GM23338 (cell line): ENCODE results near the gene CHRDL1. TPM values are rescaled to one million over a fixed set of nuclear protein-coding genes. Genes with fewer than 3 reads are reported as not detected.

Source experiments
- ATAC-seq: fragments of 200-7000 bp; cut with Tn5 transposase; 3 replicates; pipeline ENCODE4 v1.9.1; 2020
- DNase-seq: peaks from one replicate; pipeline ENCODE4 v3.0.0-alpha.2; 2015; ENCODE audit warnings: low spot score
- H2AFZ ChIP-seq: fragments of 200-600 bp; sonication (generic); 2 replicates; pipeline ENCODE4 v1.8.0; 2016; ENCODE audit warnings: antibody characterized with exemption, mild to moderate bottlenecking, moderate library complexity
- H3F3A ChIP-seq: fragments of 200-600 bp; sonication (generic); replicated peaks from 2 replicates; pipeline ENCODE4 v1.8.0; 2017; ENCODE audit warnings: antibody characterized with exemption, mixed run types, low read depth
- H3K27ac ChIP-seq: fragments of 200-600 bp; sonication (generic); 2 replicates; pipeline ENCODE4 v1.6.1; 2016; ENCODE audit warnings: low read depth
- H3K27me3 ChIP-seq: fragments of 200-600 bp; sonication (generic); 2 replicates; pipeline ENCODE4 v1.8.0; 2016; ENCODE audit warnings: mild to moderate bottlenecking, mixed run types, moderate library complexity; ENCODE audit not compliant: insufficient read depth
- H3K36me3 ChIP-seq: fragments of 200-600 bp; sonication (generic); 2 replicates; pipeline ENCODE4 v1.8.0; 2016; ENCODE audit warnings: mild to moderate bottlenecking; ENCODE audit not compliant: insufficient read depth
- H3K4me1 ChIP-seq: fragments of 200-600 bp; sonication (generic); 2 replicates; pipeline ENCODE4 v1.8.0; 2016; ENCODE audit warnings: mild to moderate bottlenecking, moderate library complexity; ENCODE audit not compliant: insufficient read depth
- H3K4me2 ChIP-seq: fragments of 200-600 bp; sonication (generic); 2 replicates; pipeline ENCODE4 v1.7.1; 2017; ENCODE audit warnings: mixed run types
- H3K4me3 ChIP-seq: fragments of 200-600 bp; sonication (generic); 2 replicates; pipeline ENCODE4 v1.6.1; 2016; ENCODE audit warnings: mixed run types
- H3K79me2 ChIP-seq: fragments of 200-600 bp; sonication (generic); replicated peaks from 2 replicates; pipeline ENCODE4 v1.8.0; 2017; ENCODE audit warnings: mild to moderate bottlenecking; ENCODE audit not compliant: insufficient read depth
- H3K9me2 ChIP-seq: fragments of 200-600 bp; sonication (generic); 2 replicates; pipeline ENCODE4 v1.8.0; 2017; ENCODE audit not compliant: insufficient read depth
- H4K20me1 ChIP-seq: fragments of 200-600 bp; sonication (generic); replicated peaks from 2 replicates; pipeline ENCODE4 v1.8.0; 2017; ENCODE audit warnings: mild to moderate bottlenecking; ENCODE audit not compliant: insufficient read depth
- H3K27ac Mint-ChIP-seq: 2 replicates; pipeline ENCODE4 v1.8.0; 2020; ENCODE audit warnings: inconsistent platforms, mild to moderate bottlenecking, moderate library complexity, mixed read lengths
- H3K27me3 Mint-ChIP-seq: 3 replicates; pipeline ENCODE4 v1.8.0; 2022; ENCODE audit warnings: low read depth, mild to moderate bottlenecking, moderate library complexity, mixed read lengths, inconsistent platforms; ENCODE audit not compliant: insufficient read depth, poor library complexity
- H3K36me3 Mint-ChIP-seq: 3 replicates; pipeline ENCODE4 v1.8.0; 2021; ENCODE audit warnings: low read depth, mild to moderate bottlenecking, inconsistent platforms, moderate library complexity, mixed read lengths
- H3K4me1 Mint-ChIP-seq: 3 replicates; pipeline ENCODE4 v1.8.0; 2020; ENCODE audit warnings: mild to moderate bottlenecking, inconsistent platforms, mixed read lengths
- H3K4me3 Mint-ChIP-seq: 3 replicates; pipeline ENCODE4 v1.8.0; 2021; ENCODE audit warnings: moderate library complexity, mild to moderate bottlenecking, inconsistent platforms, mixed read lengths
- H3K9me3 Mint-ChIP-seq: 3 replicates; pipeline ENCODE4 v1.8.0; 2020; ENCODE audit warnings: moderate library complexity, mild to moderate bottlenecking, inconsistent platforms, mixed read lengths
- CREB1 ChIP-seq: fragments of 250-450 bp; sonication (Bioruptor Pico); IDR thresholded peaks from 2 replicates; pipeline ENCODE4 v1.5.0; 2020; ENCODE audit warnings: low read depth, mild to moderate bottlenecking, moderate library complexity
- EZH2 ChIP-seq: fragments of 200-600 bp; sonication (generic); IDR thresholded peaks from one replicate; pipeline ENCODE4 v1.8.0; 2017; ENCODE audit warnings: antibody characterized with exemption, mild to moderate bottlenecking, low read depth; ENCODE audit not compliant: unreplicated experiment
- EZH2phosphoT487 ChIP-seq: fragments of 200-600 bp; sonication (generic); IDR thresholded peaks from one replicate; pipeline ENCODE4 v1.8.1; 2018; ENCODE audit warnings: antibody characterized with exemption; ENCODE audit not compliant: unreplicated experiment
- JUNB ChIP-seq: IDR thresholded peaks from one replicate; pipeline ENCODE4 v1.6.1; 2016; ENCODE audit warnings: antibody characterized with exemption; ENCODE audit not compliant: unreplicated experiment
- POLR2AphosphoS5 ChIP-seq: IDR thresholded peaks from 2 replicates; pipeline ENCODE4 v1.6.1; 2016; ENCODE audit warnings: antibody characterized with exemption, low read depth
- STAT1 ChIP-seq: IDR thresholded peaks from one replicate; pipeline ENCODE4 v1.6.1; 2016; ENCODE audit warnings: antibody characterized with exemption; ENCODE audit not compliant: unreplicated experiment
- ZNF114 ChIP-seq: fragments of 250-450 bp; sonication (Bioruptor Pico); IDR thresholded peaks from 2 replicates; pipeline ENCODE4 v1.5.0; 2020; ENCODE audit warnings: mild to moderate bottlenecking, moderate library complexity
- polyA plus RNA-seq: library from polyadenylated mRNA; unstranded; fragments of >200 nt; fragmentation: Nextera tagmentation; extraction: Ambion mirVana; gene quantifications from 2 replicates; pipeline ENCODE4 v1.2.1, GENCODE V29; 2016
- total RNA-seq: library from RNA; depleted of rRNA; stranded (reverse); fragments of >200 nt; shearing (Covaris generic); gene quantifications from 2 replicates; pipeline ENCODE4 v1.2.3, GENCODE V29; 2014
- TF ChIP-seq, protein P1 (sequence below): IDR thresholded peaks from one replicate; pipeline ENCODE4 v1.6.1; 2018; ENCODE audit warnings: antibody characterized with exemption; ENCODE audit not compliant: unreplicated experiment
- TF ChIP-seq, protein P2 (sequence below): fragments of 250-450 bp; sonication (Bioruptor Pico); IDR thresholded peaks from 2 replicates; pipeline ENCODE4 v1.5.0; 2020; ENCODE audit warnings: mild to moderate bottlenecking, moderate library complexity
- TF ChIP-seq, protein P3 (sequence below), 2 experiments: fragments of 200-600 bp in 1 of 2; sonication (generic) in 1 of 2; conservative IDR thresholded peaks; 2 replicates each; pipeline versions ENCODE4 v1.5.1 to v1.6.1; 2016 to 2017; ENCODE audit warnings: antibody characterized with exemption in 2 of 2, low read depth in 2 of 2, mild to moderate bottlenecking in 2 of 2, moderate library complexity in 1 of 2
- TF ChIP-seq, protein P4 (sequence below): IDR thresholded peaks from 2 replicates; pipeline ENCODE4 v1.6.1; 2016; ENCODE audit warnings: antibody characterized with exemption

The CHRDL1 gene
- total and polyA plus RNA-seq, 2 experiments from 2014 or later: 3.6 to 9.8 TPM

DNA sequence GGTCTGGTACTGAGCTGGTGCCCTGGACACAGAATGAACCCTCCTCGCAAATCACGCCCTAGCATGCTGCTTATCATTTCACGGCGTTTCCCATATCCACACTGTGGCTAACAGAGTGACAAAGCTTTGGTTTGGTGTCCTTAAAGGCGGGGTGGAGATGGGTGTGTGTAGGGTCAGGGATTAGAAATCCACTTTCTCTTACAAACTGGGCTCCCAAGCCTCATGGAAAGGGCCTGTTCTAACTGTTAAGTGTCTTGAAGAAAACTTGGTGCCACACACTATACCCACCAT lies 735 bp upstream of the CHRDL1 start (continued):
- TF ChIP-seq, protein P1, sequence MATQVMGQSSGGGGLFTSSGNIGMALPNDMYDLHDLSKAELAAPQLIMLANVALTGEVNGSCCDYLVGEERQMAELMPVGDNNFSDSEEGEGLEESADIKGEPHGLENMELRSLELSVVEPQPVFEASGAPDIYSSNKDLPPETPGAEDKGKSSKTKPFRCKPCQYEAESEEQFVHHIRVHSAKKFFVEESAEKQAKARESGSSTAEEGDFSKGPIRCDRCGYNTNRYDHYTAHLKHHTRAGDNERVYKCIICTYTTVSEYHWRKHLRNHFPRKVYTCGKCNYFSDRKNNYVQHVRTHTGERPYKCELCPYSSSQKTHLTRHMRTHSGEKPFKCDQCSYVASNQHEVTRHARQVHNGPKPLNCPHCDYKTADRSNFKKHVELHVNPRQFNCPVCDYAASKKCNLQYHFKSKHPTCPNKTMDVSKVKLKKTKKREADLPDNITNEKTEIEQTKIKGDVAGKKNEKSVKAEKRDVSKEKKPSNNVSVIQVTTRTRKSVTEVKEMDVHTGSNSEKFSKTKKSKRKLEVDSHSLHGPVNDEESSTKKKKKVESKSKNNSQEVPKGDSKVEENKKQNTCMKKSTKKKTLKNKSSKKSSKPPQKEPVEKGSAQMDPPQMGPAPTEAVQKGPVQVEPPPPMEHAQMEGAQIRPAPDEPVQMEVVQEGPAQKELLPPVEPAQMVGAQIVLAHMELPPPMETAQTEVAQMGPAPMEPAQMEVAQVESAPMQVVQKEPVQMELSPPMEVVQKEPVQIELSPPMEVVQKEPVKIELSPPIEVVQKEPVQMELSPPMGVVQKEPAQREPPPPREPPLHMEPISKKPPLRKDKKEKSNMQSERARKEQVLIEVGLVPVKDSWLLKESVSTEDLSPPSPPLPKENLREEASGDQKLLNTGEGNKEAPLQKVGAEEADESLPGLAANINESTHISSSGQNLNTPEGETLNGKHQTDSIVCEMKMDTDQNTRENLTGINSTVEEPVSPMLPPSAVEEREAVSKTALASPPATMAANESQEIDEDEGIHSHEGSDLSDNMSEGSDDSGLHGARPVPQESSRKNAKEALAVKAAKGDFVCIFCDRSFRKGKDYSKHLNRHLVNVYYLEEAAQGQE: no peak

DNA sequence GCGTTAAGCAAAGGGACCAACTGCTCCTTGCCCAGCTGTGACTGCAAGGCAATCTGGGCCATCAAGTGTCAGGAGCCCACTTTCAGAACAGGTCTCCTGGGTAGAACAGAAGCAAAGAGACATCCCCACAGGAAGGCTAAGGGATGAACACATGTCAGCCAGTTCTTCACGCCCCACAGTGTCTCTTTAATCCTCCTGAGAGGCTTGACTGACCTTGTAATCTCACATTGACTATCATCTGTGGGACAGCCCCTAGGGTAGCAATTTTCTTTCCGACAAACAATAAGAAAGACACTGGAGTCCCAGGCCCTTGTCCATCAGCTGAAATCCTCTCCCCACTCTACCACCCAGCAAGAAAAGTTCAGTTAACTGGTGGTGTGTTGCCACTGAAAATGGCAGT lies 1.0 kb downstream of the CHRDL1 start:
- no peak for ATAC-seq
- Histone ChIP-seq H3F3A (no peaks in the 10 kb centered on the region), H3K4me1 (peaks cover 4% of the 10 kb centered on the region; the same call in 1 of the 2 replicates), H3K4me3 (peak overlapping the region; percentile 60), H2AFZ (no peak overlapping the region), H3K36me3 (no peaks in the 10 kb centered on the region), H3K27ac (no peak overlapping the region), H4K20me1 (no peaks in the 10 kb centered on the region), H3K4me2 (peak overlapping the region; percentile 77), H3K27me3 (no peaks in the 10 kb centered on the region), H3K9me2 (no peaks in the 10 kb centered on the region), H3K79me2 (no peaks in the 10 kb centered on the region)
- Mint-ChIP-seq H3K9me3 (no peaks in the 10 kb centered on the region), H3K27me3 (no peaks in the 10 kb centered on the region), H3K27ac (no peak overlapping the region), H3K4me3 (peak overlapping the region; percentile 84; the same call in 2 of the 3 replicates), H3K36me3 (no peaks in the 10 kb centered on the region), H3K4me1 (peaks cover 7% of the 10 kb centered on the region; the same call in 1 of the 3 replicates)
- no peak for DNase-seq
- TF ChIP-seq STAT1 (no peak), ZNF114 (CRISPR knock-in tag) (no peak), POLR2AphosphoS5 (no peak), CREB1 (no peak), EZH2 (no peak), EZH2phosphoT487 (no peak), JUNB (no peak)
- TF ChIP-seq, protein P2, sequence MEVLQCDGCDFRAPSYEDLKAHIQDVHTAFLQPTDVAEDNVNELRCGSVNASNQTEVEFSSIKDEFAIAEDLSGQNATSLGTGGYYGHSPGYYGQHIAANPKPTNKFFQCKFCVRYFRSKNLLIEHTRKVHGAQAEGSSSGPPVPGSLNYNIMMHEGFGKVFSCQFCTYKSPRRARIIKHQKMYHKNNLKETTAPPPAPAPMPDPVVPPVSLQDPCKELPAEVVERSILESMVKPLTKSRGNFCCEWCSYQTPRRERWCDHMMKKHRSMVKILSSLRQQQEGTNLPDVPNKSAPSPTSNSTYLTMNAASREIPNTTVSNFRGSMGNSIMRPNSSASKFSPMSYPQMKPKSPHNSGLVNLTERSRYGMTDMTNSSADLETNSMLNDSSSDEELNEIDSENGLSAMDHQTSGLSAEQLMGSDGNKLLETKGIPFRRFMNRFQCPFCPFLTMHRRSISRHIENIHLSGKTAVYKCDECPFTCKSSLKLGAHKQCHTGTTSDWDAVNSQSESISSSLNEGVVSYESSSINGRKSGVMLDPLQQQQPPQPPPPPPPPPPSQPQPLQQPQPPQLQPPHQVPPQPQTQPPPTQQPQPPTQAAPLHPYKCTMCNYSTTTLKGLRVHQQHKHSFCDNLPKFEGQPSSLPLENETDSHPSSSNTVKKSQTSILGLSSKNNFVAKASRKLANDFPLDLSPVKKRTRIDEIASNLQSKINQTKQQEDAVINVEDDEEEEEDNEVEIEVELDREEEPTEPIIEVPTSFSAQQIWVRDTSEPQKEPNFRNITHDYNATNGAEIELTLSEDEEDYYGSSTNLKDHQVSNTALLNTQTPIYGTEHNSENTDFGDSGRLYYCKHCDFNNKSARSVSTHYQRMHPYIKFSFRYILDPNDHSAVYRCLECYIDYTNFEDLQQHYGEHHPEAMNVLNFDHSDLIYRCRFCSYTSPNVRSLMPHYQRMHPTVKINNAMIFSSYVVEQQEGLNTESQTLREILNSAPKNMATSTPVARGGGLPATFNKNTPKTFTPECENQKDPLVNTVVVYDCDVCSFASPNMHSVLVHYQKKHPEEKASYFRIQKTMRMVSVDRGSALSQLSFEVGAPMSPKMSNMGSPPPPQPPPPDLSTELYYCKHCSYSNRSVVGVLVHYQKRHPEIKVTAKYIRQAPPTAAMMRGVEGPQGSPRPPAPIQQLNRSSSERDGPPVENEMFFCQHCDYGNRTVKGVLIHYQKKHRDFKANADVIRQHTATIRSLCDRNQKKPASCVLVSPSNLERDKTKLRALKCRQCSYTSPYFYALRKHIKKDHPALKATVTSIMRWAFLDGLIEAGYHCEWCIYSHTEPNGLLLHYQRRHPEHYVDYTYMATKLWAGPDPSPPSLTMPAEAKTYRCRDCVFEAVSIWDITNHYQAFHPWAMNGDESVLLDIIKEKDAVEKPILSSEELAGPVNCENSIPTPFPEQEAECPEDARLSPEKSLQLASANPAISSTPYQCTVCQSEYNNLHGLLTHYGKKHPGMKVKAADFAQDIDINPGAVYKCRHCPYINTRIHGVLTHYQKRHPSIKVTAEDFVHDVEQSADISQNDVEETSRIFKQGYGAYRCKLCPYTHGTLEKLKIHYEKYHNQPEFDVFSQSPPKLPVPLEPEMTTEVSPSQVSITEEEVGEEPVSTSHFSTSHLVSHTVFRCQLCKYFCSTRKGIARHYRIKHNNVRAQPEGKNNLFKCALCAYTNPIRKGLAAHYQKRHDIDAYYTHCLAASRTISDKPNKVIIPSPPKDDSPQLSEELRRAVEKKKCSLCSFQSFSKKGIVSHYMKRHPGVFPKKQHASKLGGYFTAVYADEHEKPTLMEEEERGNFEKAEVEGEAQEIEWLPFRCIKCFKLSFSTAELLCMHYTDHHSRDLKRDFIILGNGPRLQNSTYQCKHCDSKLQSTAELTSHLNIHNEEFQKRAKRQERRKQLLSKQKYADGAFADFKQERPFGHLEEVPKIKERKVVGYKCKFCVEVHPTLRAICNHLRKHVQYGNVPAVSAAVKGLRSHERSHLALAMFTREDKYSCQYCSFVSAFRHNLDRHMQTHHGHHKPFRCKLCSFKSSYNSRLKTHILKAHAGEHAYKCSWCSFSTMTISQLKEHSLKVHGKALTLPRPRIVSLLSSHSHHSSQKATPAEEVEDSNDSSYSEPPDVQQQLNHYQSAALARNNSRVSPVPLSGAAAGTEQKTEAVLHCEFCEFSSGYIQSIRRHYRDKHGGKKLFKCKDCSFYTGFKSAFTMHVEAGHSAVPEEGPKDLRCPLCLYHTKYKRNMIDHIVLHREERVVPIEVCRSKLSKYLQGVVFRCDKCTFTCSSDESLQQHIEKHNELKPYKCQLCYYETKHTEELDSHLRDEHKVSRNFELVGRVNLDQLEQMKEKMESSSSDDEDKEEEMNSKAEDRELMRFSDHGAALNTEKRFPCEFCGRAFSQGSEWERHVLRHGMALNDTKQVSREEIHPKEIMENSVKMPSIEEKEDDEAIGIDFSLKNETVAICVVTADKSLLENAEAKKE: no peak
- TF ChIP-seq, protein P3, sequence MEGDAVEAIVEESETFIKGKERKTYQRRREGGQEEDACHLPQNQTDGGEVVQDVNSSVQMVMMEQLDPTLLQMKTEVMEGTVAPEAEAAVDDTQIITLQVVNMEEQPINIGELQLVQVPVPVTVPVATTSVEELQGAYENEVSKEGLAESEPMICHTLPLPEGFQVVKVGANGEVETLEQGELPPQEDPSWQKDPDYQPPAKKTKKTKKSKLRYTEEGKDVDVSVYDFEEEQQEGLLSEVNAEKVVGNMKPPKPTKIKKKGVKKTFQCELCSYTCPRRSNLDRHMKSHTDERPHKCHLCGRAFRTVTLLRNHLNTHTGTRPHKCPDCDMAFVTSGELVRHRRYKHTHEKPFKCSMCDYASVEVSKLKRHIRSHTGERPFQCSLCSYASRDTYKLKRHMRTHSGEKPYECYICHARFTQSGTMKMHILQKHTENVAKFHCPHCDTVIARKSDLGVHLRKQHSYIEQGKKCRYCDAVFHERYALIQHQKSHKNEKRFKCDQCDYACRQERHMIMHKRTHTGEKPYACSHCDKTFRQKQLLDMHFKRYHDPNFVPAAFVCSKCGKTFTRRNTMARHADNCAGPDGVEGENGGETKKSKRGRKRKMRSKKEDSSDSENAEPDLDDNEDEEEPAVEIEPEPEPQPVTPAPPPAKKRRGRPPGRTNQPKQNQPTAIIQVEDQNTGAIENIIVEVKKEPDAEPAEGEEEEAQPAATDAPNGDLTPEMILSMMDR (conservative IDR thresholded peaks at IDR 0.05; ENCODE audit: low read depth in 2 of 2): no peak
- TF ChIP-seq, protein P4, sequence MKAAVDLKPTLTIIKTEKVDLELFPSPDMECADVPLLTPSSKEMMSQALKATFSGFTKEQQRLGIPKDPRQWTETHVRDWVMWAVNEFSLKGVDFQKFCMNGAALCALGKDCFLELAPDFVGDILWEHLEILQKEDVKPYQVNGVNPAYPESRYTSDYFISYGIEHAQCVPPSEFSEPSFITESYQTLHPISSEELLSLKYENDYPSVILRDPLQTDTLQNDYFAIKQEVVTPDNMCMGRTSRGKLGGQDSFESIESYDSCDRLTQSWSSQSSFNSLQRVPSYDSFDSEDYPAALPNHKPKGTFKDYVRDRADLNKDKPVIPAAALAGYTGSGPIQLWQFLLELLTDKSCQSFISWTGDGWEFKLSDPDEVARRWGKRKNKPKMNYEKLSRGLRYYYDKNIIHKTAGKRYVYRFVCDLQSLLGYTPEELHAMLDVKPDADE: no peak
